NAMALWA (cell line): ENCODE data around the gene HECTD3.

Experiments
- DNase-seq: peaks from one replicate; pipeline ENCODE4 v3.0.0-alpha.2; 2015; ENCODE audit warnings: low spot score

HECTD3 gene

DNA sequence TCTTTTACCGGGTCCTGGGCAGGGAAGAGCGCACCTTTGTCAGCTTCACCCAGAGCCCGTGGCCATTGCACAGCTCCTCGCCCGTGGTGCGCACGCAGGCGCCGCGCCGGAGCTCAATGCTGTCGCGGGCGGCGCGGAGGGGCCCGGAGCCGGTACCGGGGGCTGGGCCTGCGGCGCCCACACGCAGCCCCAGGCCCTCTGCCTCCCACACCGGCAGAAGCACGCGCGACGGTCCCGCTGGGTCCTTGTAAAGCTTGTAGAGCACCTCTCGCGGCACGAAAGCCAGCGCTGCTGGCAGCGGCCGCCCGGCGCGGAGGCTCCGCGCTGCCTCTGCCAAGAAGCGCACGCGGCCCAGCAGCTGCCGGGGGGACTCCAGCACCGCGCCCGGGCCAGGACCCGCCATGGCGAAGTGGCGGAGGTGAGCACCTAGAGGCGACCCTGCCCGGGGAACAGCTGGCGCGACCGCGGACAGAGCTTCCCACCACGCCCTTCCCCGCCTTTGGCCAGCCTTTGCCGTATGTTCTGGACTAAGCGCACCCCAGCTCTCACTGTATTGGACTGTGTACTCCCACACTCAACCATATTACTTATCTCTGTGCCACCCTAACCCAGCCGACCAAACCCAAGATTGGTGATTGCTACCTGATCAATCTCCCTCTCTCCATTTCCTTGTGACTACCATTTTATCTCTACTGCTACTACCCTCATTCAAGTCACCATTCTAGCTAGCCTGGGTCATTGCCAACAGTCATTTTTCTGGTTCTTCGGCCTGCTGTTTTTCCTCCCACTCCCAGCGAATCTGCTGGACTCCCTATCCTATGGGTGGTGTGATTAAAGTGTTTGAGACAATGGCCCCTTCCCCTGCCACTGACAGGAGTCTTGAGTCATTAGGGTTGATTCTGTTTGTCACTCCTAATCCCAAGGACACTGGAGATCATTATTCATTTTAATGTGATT is at the start of gene HECTD3:
Gene HECTD3, minus strand, starts transcription at position 470 of the 957 bp plus-strand sequence. Its CDS starts 67 bp downstream, at position 403.
- DNase-seq: peak; percentile 84

DNA sequence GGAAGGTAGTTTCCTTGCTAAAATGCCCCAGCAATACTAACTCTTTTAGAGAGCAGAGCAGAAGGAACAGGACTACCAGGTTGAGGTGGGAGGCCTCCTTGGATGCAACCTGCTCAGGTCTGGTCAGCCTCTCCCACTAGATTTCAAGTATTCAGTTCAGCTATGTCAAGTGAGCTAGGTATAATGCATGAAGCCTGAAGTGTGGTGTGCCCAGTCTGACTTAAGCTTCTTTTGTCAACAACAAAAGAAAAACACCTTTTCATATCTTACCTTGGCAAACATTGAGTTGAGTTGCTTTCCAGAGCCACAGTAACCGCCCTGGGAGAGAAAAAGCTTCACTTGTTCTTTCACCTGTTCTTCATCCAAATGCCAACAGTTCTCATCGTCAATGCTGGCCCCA is 48.7 kb upstream of the HECTD3 start:
- DNase-seq: no peak

DNA sequence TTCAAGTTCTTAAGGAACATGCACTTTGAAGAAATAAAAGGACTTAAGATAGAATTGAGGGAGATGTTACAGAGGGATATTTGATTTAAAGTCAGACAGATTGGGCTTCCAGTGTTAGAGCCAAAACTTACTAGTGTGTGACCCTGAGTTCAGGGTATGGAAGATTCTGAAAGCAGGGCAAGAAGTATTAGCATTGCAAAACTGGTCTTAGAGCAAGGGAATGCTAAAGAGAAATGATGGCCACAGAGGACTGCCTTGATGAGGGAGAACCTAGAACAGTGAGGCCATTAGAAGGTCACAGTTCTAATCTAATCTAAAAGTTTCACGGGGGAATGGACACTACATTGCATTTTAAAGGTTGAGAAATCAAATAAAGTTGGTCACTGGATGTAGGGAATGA is 46.4 kb upstream of the HECTD3 start:
- DNase-seq: no peak

DNA sequence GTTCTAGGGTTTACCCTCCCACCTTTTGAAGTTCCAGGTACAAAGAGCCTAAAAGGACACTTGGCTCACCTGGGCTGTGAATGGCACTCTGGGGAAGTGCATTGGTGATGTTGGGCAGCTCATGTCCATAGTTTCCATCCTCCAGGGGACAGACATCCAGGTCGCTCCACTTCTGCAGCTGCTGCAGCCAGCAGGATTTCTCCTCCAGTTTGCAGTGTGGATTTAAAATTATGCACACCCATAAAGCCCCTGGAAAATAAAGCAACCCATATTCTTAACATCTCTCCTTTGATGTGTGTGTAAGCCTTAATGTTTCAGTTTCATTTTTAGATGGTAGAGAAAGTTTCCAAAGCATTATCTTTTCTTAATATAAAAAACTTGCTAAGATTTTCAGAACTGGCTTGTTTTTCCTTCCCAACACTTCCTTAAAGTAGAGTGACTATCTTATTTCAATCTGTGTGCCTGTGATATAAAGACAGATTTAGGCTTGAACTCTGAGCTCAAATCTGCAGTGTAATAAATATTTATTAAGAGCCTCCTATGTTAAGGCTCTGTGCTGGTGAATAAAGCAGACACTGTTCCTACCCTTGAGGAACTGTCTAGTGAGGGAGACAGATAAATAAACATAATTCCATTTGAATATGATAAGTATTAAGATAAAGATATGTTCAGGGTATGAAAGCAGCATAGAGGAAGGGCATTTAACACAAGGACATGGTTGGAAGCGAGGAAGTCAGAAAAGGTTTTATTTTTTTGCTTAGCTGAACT is 40.1 kb upstream of the HECTD3 start:
- peak; percentile 36 for DNase-seq

GRCh38 chr1:45047032-45047431 is 35.9 kb upstream of the HECTD3 start:
- DNase-seq: no peak

- no peak for DNase-seq
Measured at GRCh38 chr1:45044916-45045315, 33.8 kb upstream of the HECTD3 start.

DNA sequence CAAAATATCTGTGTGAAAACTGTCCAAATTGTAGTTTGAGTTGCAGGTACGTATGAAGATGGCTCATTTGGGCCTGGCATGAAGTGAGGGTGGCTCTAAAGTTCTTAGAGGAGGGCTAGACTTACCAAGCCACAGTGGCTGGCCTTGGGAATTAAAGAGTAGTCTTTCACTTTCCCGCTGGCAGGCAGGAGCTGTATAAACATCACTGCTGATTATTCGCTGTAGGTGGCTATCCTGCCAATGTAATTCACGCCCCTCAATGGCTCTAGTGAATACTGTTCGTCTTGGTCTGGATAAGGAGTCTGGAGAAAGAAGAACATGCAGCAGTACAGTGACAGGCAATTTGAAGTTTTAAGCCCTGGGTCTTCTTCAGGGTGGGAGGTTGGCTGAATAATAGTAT is 32.0 kb upstream of the HECTD3 start:
- DNase-seq: no peak

GRCh38 chr1:45040297-45040696 is 29.2 kb upstream of the HECTD3 start:
- DNase-seq: no peak

GRCh38 chr1:45038661-45039364 is 27.7 kb upstream of the HECTD3 start:
- no peak for DNase-seq

GRCh38 chr1:45038240-45038639 is 27.1 kb upstream of the HECTD3 start:
- no peak for DNase-seq

DNA sequence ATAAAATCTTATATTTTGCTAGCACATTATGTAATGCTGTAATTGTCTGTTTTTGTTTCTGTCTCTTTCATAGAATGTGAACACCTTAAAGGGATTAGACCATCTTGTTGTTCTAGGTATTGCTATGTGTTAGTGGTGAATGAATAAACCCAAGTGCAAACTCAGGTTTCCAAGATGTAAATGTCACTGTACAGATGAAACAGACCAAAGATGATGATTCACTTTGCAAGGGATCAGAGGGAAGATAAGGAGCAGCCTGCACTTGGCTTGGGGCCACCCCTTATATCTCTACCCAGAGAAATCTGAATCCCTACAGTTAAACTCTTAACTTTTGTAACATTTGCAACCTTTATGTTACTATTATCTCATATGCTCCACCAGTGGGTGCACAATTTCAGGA is 26.3 kb upstream of the HECTD3 start:
- no peak for DNase-seq

DNA sequence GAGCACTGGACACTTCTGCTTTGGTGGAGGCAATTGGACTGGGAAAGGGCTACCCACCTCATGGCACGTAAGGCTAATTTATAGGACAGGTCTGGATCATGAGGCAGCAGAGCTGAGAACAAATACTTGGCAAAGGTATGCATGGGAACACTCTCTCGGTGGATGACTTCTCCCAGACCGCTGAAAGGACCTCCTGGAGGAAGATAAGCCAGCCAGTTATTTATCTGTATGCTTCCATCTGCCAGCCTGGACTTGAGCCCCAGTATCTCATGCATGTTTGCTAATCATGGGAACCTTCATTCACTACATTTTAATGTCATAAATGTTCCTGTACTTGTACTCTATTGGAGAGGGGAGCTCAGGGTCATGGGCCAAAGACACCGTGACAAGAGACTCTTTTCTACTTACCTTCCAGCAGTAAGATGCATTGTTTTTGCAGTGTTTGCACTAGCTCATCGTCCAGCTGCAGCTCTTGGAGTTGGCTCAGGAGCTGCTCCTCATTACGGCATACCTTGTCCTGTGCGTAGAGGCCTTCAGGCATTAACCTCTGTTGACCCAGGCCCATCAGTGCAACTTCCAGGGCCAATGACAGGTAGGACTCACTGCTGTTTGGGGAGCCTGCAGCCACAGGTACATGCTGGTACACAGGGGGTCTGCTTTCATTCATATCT is 24.6 kb upstream of the HECTD3 start:
- no peak for DNase-seq

GRCh38 chr1:45033356-45033755 is 22.2 kb upstream of the HECTD3 start:
- peak; percentile 58 for DNase-seq

DNA sequence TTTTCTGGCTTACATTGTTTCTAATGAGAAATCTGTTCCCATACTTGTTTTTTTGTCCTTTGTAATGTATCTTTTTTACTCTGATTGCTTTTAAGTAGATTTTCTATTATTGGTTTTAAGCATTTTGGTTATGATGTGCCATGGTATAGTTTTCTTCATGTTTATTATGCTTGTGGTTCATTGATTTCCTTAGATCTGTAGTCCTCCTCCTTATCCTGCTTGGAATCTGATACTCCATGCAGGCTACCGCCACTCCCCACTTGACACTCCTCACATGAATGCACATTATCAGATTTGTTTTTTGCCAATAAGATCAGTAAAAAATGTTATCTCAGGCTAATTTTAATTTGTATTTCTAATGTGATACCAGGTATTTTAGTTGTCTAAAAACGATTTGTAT is 21.7 kb upstream of the HECTD3 start:
- no peak for DNase-seq

GRCh38 chr1:45026446-45026845 is 15.3 kb upstream of the HECTD3 start:
- no peak for DNase-seq

- no peak for DNase-seq
Measured at GRCh38 chr1:45023663-45024062, 12.5 kb upstream of the HECTD3 start.

DNA sequence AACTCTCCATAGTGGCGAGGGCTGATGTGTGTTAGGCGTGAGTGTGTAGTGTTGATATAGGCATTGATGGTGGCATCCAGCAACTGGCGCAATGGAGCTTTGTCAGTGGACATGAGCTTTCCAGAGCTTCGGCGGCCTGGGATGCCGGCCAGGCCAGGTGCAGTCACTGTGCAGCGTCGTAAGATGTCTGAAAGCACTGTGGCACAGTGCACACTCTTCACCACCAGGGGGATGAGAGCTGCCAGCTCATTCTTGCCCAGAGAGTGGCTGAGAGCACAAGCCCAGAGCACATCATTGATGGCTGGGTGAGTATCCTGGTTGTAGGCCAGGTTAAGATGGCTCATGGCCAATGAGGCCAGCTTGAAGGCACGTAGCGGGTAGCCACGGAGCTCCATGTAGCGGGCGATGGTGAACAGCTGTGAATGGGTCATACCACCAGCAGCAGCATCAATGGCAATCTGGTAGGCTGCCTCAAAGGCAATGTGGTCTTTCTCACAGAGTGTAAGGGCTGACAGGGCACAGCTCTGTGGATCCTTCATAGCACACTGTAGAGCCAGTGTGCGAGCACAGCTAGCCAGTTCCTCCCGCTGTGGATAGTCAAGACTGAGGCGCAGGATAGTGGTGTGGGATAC is 7.6 kb upstream of the HECTD3 start:
- peak; percentile 74 for DNase-seq

- no peak for DNase-seq
Measured at GRCh38 chr1:45016767-45017166, 5.6 kb upstream of the HECTD3 start.

- no peak for DNase-seq
Measured at GRCh38 chr1:45016090-45016697, 5.1 kb upstream of the HECTD3 start.

DNA sequence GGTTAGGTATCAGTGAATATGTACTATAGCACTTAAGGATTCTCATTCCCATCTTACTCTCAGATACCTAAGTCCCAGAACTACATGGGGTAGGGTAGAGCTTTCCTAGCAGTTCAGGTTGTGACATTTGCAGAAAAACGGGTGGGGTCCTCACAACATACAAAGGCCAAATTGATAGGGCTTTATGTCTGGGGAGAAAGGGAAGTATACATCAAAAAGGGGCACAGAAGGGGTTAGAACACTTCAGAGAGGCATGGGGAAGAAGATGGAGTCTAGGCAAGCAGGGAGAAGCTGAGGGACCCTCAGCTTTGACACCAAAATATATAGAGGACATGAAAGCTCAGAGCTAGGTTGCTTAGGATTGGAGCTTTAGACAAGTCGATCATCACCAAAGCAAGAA is 4.6 kb upstream of the HECTD3 start:
- no peak for DNase-seq
